HepG2 (cell line): ENCODE results near the gene ZMIZ1. TPM values are rescaled to one million over a fixed set of nuclear protein-coding genes. Genes with fewer than 3 reads are reported as not detected.

ENCODE experiments used
- AGO1 ChIP-seq: fragments of 200-400 bp; formaldehyde crosslinking; IDR thresholded peaks from 2 replicates; pipeline ENCODE4 v1.6.1; 2017; ENCODE audit warnings: mild to moderate bottlenecking, low read depth, low read length, moderate library complexity; ENCODE audit not compliant: poor library complexity, severe bottlenecking
- DR1 ChIP-seq: sonication (generic); formaldehyde crosslinking; IDR thresholded peaks from 2 replicates; pipeline ENCODE4 v1.8.0; 2021; ENCODE audit warnings: mild to moderate bottlenecking, missing genetic modification reagents, inconsistent platforms
- E2F2 ChIP-seq: sonication (generic); formaldehyde crosslinking; IDR thresholded peaks from 2 replicates; pipeline ENCODE4 v1.4.0; 2020; ENCODE audit warnings: missing genetic modification reagents, borderline replicate concordance
- MAZ ChIP-seq, 2 experiments: sonication (generic) in 1 of 2; formaldehyde crosslinking in 1 of 2; IDR thresholded peaks; 2 replicates each; pipeline versions ENCODE4 v1.5.0 to v1.6.1; 2012 to 2020; ENCODE audit warnings: low read depth in 2 of 2, mild to moderate bottlenecking in 2 of 2, borderline replicate concordance in 1 of 2, improper control_type of control experiment in 1 of 2, low read length in 1 of 2, missing genetic modification reagents in 1 of 2, moderate library complexity in 1 of 2
- MED8 ChIP-seq: sonication (generic); formaldehyde crosslinking; IDR thresholded peaks from 2 replicates; pipeline ENCODE4 v1.8.1; 2023; ENCODE audit warnings: mild to moderate bottlenecking, missing genetic modification reagents; ENCODE audit not compliant: insufficient replicate concordance
- PITX1 ChIP-seq: sonication (generic); formaldehyde crosslinking; IDR thresholded peaks from 2 replicates; pipeline ENCODE4 v1.5.1; 2020; ENCODE audit warnings: mild to moderate bottlenecking, missing genetic modification reagents
- RBAK ChIP-seq: sonication (generic); formaldehyde crosslinking; IDR thresholded peaks from 2 replicates; pipeline ENCODE4 v1.5.1; 2020; ENCODE audit warnings: mild to moderate bottlenecking, missing genetic modification reagents
- SOX6 ChIP-seq, 2 experiments: fragments of 450-650 bp in 1 of 2; sonication (generic) in 1 of 2; formaldehyde crosslinking in 1 of 2; IDR thresholded peaks; 2 replicates each; pipeline versions ENCODE4 v1.4.0 to v1.6.1; 2017 to 2020; ENCODE audit warnings: antibody characterized with exemption in 1 of 2, mild to moderate bottlenecking in 1 of 2, missing genetic modification reagents in 1 of 2
- TBL1XR1 ChIP-seq: fragments of 150-350 bp; IDR thresholded peaks from 2 replicates; pipeline ENCODE4 v1.6.1; 2014; ENCODE audit warnings: borderline replicate concordance, low read length; ENCODE audit not compliant: partially characterized antibody
- TCF7L2 ChIP-seq: IDR thresholded peaks from 2 replicates; pipeline ENCODE4 v1.6.1; 2011; ENCODE audit warnings: mild to moderate bottlenecking, low read depth, low read length, moderate library complexity
- TEAD3 ChIP-seq: optimal IDR thresholded peaks from 2 replicates; pipeline ENCODE3; 2016; ENCODE audit warnings: borderline replicate concordance
- TRAFD1 ChIP-seq: sonication (generic); formaldehyde crosslinking; IDR thresholded peaks from 2 replicates; pipeline ENCODE4 v1.5.1; 2020; ENCODE audit warnings: missing genetic modification reagents, mild to moderate bottlenecking, borderline replicate concordance
- YY1 ChIP-seq: IDR thresholded peaks from 2 replicates; pipeline ENCODE4 v1.6.1; 2011; ENCODE audit warnings: low read length, low read depth, moderate library complexity, mild to moderate bottlenecking; ENCODE audit not compliant: insufficient read depth, insufficient replicate concordance
- ZBED4 ChIP-seq: sonication (generic); formaldehyde crosslinking; IDR thresholded peaks from 2 replicates; pipeline ENCODE4 v1.4.0; 2020; ENCODE audit warnings: missing genetic modification reagents, borderline replicate concordance
- ZNF350 ChIP-seq: sonication (generic); formaldehyde crosslinking; IDR thresholded peaks from 2 replicates; pipeline ENCODE4 v1.4.0; 2020; ENCODE audit warnings: mild to moderate bottlenecking, low read depth, missing genetic modification reagents, borderline replicate concordance
- ZNF431 ChIP-seq: sonication (generic); formaldehyde crosslinking; IDR thresholded peaks from 2 replicates; pipeline ENCODE4 v1.9.0; 2022; ENCODE audit warnings: missing genetic modification reagents, low read depth, mild to moderate bottlenecking, borderline replicate concordance
- ZUFSP ChIP-seq: sonication (generic); formaldehyde crosslinking; IDR thresholded peaks from 2 replicates; pipeline ENCODE4 v1.9.0; 2021; ENCODE audit warnings: missing genetic modification reagents, mild to moderate bottlenecking, borderline replicate concordance
- polyA plus RNA-seq, 8 experiments: library from polyadenylated mRNA; depleted of rRNA in 3 of 8; stranded (reverse) in 7 of 8; unstranded in 1 of 8; fragments of >200 nt; fragmentation: Illumina TruSeq in 4 of 8; extraction: Trizol in 4 of 8; gene quantifications; 2 replicates each; pipeline versions ENCODE4 v1.2.1 to v1.2.3, GENCODE V29; 2011 to 2016; ENCODE audit warnings: low read depth in 4 of 8, missing spikeins in 1 of 8, mixed read lengths in 1 of 8; ENCODE audit not compliant: insufficient read depth in 1 of 8
- total RNA-seq, 5 experiments: library from RNA; depleted of rRNA; stranded (reverse); fragments of >200 nt; fragmentation: Illumina TruSeq; extraction: Trizol; gene quantifications; 2 replicates each; pipeline ENCODE4 v1.2.3, GENCODE V29; 2016; ENCODE audit warnings: low read depth in 1 of 5

ZMIZ1 gene
- total and polyA plus RNA-seq, 2 of the 13 experiments (the other 11 are each of a cell fraction or from before 2014, with no cell fraction given): 5.3 to 10.2 TPM

- TF ChIP-seq DR1 (CRISPR knock-in tag) (no peak), TEAD3 (CRISPR knock-in tag) (peak; percentile 84), SOX6 (IDR thresholded peaks at IDR 0.05) (no peak), SOX6 (CRISPR knock-in tag; IDR thresholded peaks at IDR 0.05) (peak; percentile 97), ZNF431 (CRISPR knock-in tag) (no peak; the same call in 1 of the 2 replicates), ZNF350 (no peak; the same call in 1 of the 2 replicates), ZBED4 (CRISPR knock-in tag) (no peak), ZUFSP (no peak), RBAK (CRISPR knock-in tag) (no peak), MED8 (CRISPR knock-in tag) (no peak), TRAFD1 (CRISPR knock-in tag) (no peak), E2F2 (0 out of 2 replicates have a peak, but pooled peaks have one; percentile 26), MAZ (IDR thresholded peaks at IDR 0.05; ENCODE audit: borderline replicate concordance, low read depth, low read length) (no peak), MAZ (CRISPR knock-in tag; IDR thresholded peaks at IDR 0.05; ENCODE audit: low read depth) (0 out of 2 replicates have a peak, but pooled peaks have one; percentile 26), PITX1 (CRISPR knock-in tag) (peak; percentile 45; the same call in 1 of the 2 replicates), TBL1XR1 (no peak), TCF7L2 (no peak), YY1 (peak; percentile 26), AGO1 (no peak)
These were observed 25.1 kb downstream of the ZMIZ1 start (continued) for GRCh38 chr10:79093658-79094411.
